IMR-90 (cell line): ENCODE measurements around the gene PLOD3. TPM values are rescaled to one million over a fixed set of nuclear protein-coding genes. Genes with fewer than 3 reads are reported as not detected.

Experiments
- ATAC-seq: fragments of 200-7000 bp; cut with Tn5 transposase; 2 replicates; pipeline ENCODE4 v1.9.1; 2020; ENCODE audit warnings: low read depth, mild to moderate bottlenecking, moderate library complexity
- BruUV-seq: library from RNA; stranded (reverse); fragments of 400-500 nt; replicated peaks from 2 replicates; lab custom pipeline; 2021; lab: Mats Ljungman, UMichigan
- CTCF ChIA-PET: fragments of 300-600 bp; formaldehyde crosslinking; extraction: SDS; loops from one replicate; lab custom pipeline; 2021; ENCODE audit warnings: antibody characterized with exemption; lab: Yijun Ruan, JAX
- POLR2A ChIA-PET: fragments of 300-600 bp; sonication (Branson Sonifier 250); formaldehyde crosslinking; loops from one replicate; lab custom pipeline; 2022; ENCODE audit warnings: antibody characterized with exemption; ENCODE audit not compliant: unreplicated experiment; lab: Charles Lee
- DNase-seq: peaks from one replicate; pipeline ENCODE4 v3.0.0; 2013
- H2AFZ ChIP-seq: replicated peaks from 2 replicates; pipeline ENCODE3; 2013; ENCODE audit warnings: low read length, mild to moderate bottlenecking; ENCODE audit not compliant: poor library complexity
- H2AK5ac ChIP-seq: 2 replicates; pipeline ENCODE4 v1.6.1; 2013; ENCODE audit warnings: low read depth, low read length, inconsistent platforms
- H2AK9ac ChIP-seq: replicated peaks from 2 replicates; pipeline ENCODE3; 2013; ENCODE audit warnings: mild to moderate bottlenecking, low read depth, low read length, moderate library complexity; ENCODE audit not compliant: poor library complexity
- H2BK120ac ChIP-seq: 2 replicates; pipeline ENCODE4 v1.6.1; 2013; ENCODE audit warnings: low read depth, low read length, inconsistent platforms
- H2BK15ac ChIP-seq: 3 replicates; pipeline ENCODE4 v1.6.1; 2013; ENCODE audit warnings: low read depth, low read length, inconsistent platforms
- H2BK20ac ChIP-seq: 2 replicates; pipeline ENCODE4 v1.6.1; 2013; ENCODE audit warnings: low read depth, mild to moderate bottlenecking, inconsistent platforms, low read length, moderate library complexity
- H2BK5ac ChIP-seq: 2 replicates; pipeline ENCODE4 v1.6.1; 2013; ENCODE audit warnings: mild to moderate bottlenecking, low read depth, low read length, inconsistent platforms; ENCODE audit not compliant: poor library complexity, severe bottlenecking
- H3K14ac ChIP-seq: replicated peaks from 2 replicates; pipeline ENCODE4 v1.6.1; 2013; ENCODE audit warnings: low read depth, low read length, inconsistent platforms
- H3K18ac ChIP-seq: 2 replicates; pipeline ENCODE4 v1.6.1; 2013; ENCODE audit warnings: low read depth, low read length, control low read depth
- H3K23ac ChIP-seq: 2 replicates; pipeline ENCODE4 v1.6.1; 2013; ENCODE audit warnings: low read depth, low read length, inconsistent platforms
- H3K27ac ChIP-seq: 2 replicates; pipeline ENCODE4 v1.5.1; 2013; ENCODE audit warnings: mild to moderate bottlenecking, control low read depth, low read length; ENCODE audit not compliant: insufficient read depth
- H3K27me3 ChIP-seq: 2 replicates; pipeline ENCODE4 v1.6.1; 2013; ENCODE audit warnings: low read length; ENCODE audit not compliant: control insufficient read depth, insufficient read depth
- H3K36me3 ChIP-seq: 2 replicates; pipeline ENCODE4 v1.6.1; 2013; ENCODE audit warnings: low read length, mixed read lengths; ENCODE audit not compliant: control insufficient read depth, insufficient read depth
- H3K4ac ChIP-seq: 2 replicates; pipeline ENCODE4 v1.6.1; 2013; ENCODE audit warnings: low read depth, low read length, inconsistent platforms
- H3K4me1 ChIP-seq: 2 replicates; pipeline ENCODE4 v1.6.1; 2013; ENCODE audit warnings: low read length, mixed read lengths; ENCODE audit not compliant: control insufficient read depth, insufficient read depth
- H3K4me2 ChIP-seq: 2 replicates; pipeline ENCODE4 v1.6.1; 2013; ENCODE audit warnings: low read depth, mild to moderate bottlenecking, control low read depth, low read length, moderate library complexity
- H3K4me3 ChIP-seq: 2 replicates; pipeline ENCODE4 v1.5.1; 2013; ENCODE audit warnings: low read depth, mild to moderate bottlenecking, control low read depth, low read length, moderate library complexity; ENCODE audit not compliant: insufficient read depth
- H3K56ac ChIP-seq: 2 replicates; pipeline ENCODE4 v1.6.1; 2013; ENCODE audit warnings: low read length, inconsistent platforms; ENCODE audit not compliant: insufficient read depth; ENCODE audit errors: extremely low read depth
- H3K79me1 ChIP-seq, 2 experiments: 2 replicates each; pipeline ENCODE4 v1.6.1; 2013; ENCODE audit warnings: low read length in 2 of 2, inconsistent platforms in 1 of 2, low read depth in 1 of 2
- H3K9ac ChIP-seq: 2 replicates; pipeline ENCODE4 v1.6.1; 2013; ENCODE audit warnings: low read depth, low read length, control low read depth
- H3K9me1 ChIP-seq: 2 replicates; pipeline ENCODE4 v1.6.1; 2013; ENCODE audit warnings: low read length, inconsistent platforms; ENCODE audit not compliant: insufficient read depth
- H3K9me3 ChIP-seq: 2 replicates; pipeline ENCODE4 v1.6.1; 2013; ENCODE audit warnings: low read length; ENCODE audit not compliant: control insufficient read depth, insufficient read depth
- H4K20me1 ChIP-seq: 2 replicates; pipeline ENCODE4 v1.6.1; 2013; ENCODE audit warnings: low read length, inconsistent platforms; ENCODE audit not compliant: insufficient read depth
- H4K5ac ChIP-seq: 2 replicates; pipeline ENCODE4 v1.6.1; 2013; ENCODE audit warnings: mild to moderate bottlenecking, low read depth, low read length, control low read depth
- H4K8ac ChIP-seq, 2 experiments: 2 replicates each; pipeline ENCODE4 v1.6.1; 2013; ENCODE audit warnings: low read depth in 2 of 2, low read length in 2 of 2, control low read depth in 1 of 2, inconsistent platforms in 1 of 2
- H4K91ac ChIP-seq: 2 replicates; pipeline ENCODE4 v1.6.1; 2013; ENCODE audit warnings: low read depth, low read length, inconsistent platforms; ENCODE audit not compliant: insufficient read depth
- BHLHE40 ChIP-seq: fragments of 150-350 bp; IDR thresholded peaks from 2 replicates; pipeline ENCODE4 v1.6.1; 2016; ENCODE audit warnings: mild to moderate bottlenecking, low read depth, low read length
- CEBPB ChIP-seq: IDR thresholded peaks from 2 replicates; pipeline ENCODE4 v1.6.1; 2012; ENCODE audit warnings: low read depth, low read length, improper control_type of control experiment
- CHD1 ChIP-seq: IDR thresholded peaks from 2 replicates; pipeline ENCODE4 v1.6.1; 2012; ENCODE audit warnings: low read depth, low read length, improper control_type of control experiment
- FOS ChIP-seq: fragments of 150-350 bp; IDR thresholded peaks from 2 replicates; pipeline ENCODE4 v1.6.1; 2016; ENCODE audit warnings: low read depth, low read length
- MAFK ChIP-seq: IDR thresholded peaks from 2 replicates; pipeline ENCODE4 v1.6.1; 2012; ENCODE audit warnings: low read depth, low read length, improper control_type of control experiment
- MAZ ChIP-seq: IDR thresholded peaks from 2 replicates; pipeline ENCODE4 v1.6.1; 2012; ENCODE audit warnings: low read depth, mild to moderate bottlenecking, low read length, improper control_type of control experiment, moderate library complexity, borderline replicate concordance
- MXI1 ChIP-seq: IDR thresholded peaks from 2 replicates; pipeline ENCODE4 v1.6.1; 2012; ENCODE audit warnings: low read depth, mild to moderate bottlenecking, low read length, moderate library complexity, borderline replicate concordance
- NFE2L2 ChIP-seq: fragments of 150-350 bp; IDR thresholded peaks from 2 replicates; pipeline ENCODE4 v1.6.1; 2016; ENCODE audit warnings: low read depth, mild to moderate bottlenecking, low read length
- POLR2A ChIP-seq: IDR thresholded peaks from 2 replicates; pipeline ENCODE4 v1.6.1; 2012; ENCODE audit warnings: mild to moderate bottlenecking, low read depth, low read length
- RAD21 ChIP-seq: IDR thresholded peaks from 2 replicates; pipeline ENCODE4 v1.6.1; 2012; ENCODE audit warnings: low read length, improper control_type of control experiment
- RCOR1 ChIP-seq: IDR thresholded peaks from 2 replicates; pipeline ENCODE4 v1.6.1; 2012; ENCODE audit warnings: mild to moderate bottlenecking, low read length, improper control_type of control experiment; ENCODE audit not compliant: insufficient replicate concordance
- RFX5 ChIP-seq: IDR thresholded peaks from 2 replicates; pipeline ENCODE4 v1.8.0; 2012; ENCODE audit warnings: low read depth, mild to moderate bottlenecking, low read length, moderate library complexity
- SMC3 ChIP-seq: fragments of 150-350 bp; IDR thresholded peaks from 2 replicates; pipeline ENCODE4 v1.6.1; 2016; ENCODE audit warnings: low read depth, mild to moderate bottlenecking, antibody characterized with exemption, low read length, moderate library complexity
- WGBS, 2 experiments: methylation state at CpG; one replicate each; pipeline versions ENCODE4 v1.1.5 to v1.1.7; 2013; ENCODE audit warnings: missing lambda C conversion rate in 2 of 2; ENCODE audit not compliant: insufficient read length in 1 of 2; ENCODE audit errors: extremely low coverage in 2 of 2; 5-methylcytosine and 5-hydroxymethylcytosine counted together
- dilution Hi-C: fragments of 300-500 bp; cut with HindIII; formaldehyde crosslinking; loops from one replicate; pipeline ENCODE4 v1.14.3; 2018; ENCODE audit warnings: low sequenced_read_pairs; ENCODE audit not compliant: unreplicated experiment
- in situ Hi-C: fragments of 300-500 bp; cut with MboI; formaldehyde crosslinking; loops from 3 replicates; pipeline ENCODE4 v1.14.3; 2019; ENCODE audit warnings: low sequenced_read_pairs, inconsistent platforms, mixed read lengths
- intact Hi-C: fragments of 100-400 bp; cut with micrococcal nuclease; formaldehyde crosslinking; loops from 2 replicates; pipeline ENCODE4 v1.10.0; 2022
- polyA plus RNA-seq, 3 experiments: library from polyadenylated mRNA; depleted of rRNA; stranded (reverse); fragments of >200 nt; gene quantifications; 2 replicates each; pipeline ENCODE4 v1.2.3, GENCODE V29; 2012; ENCODE audit warnings: low replicate concordance in 1 of 3
- total RNA-seq: library from RNA; depleted of rRNA; stranded (reverse); fragments of >200 nt; gene quantifications from 2 replicates; pipeline ENCODE4 v1.2.3, GENCODE V29; 2012
- TF ChIP-seq, protein P1 (sequence below): fragments of 150-350 bp; IDR thresholded peaks from 2 replicates; pipeline ENCODE4 v1.6.1; 2016; ENCODE audit warnings: low read depth, mild to moderate bottlenecking, low read length, moderate library complexity, borderline replicate concordance
- TF ChIP-seq, protein P2 (sequence below): fragments of 150-350 bp; IDR thresholded peaks from 2 replicates; pipeline ENCODE4 v1.6.1; 2017; ENCODE audit warnings: mild to moderate bottlenecking, antibody characterized with exemption, low read length, low read depth

PLOD3 gene
- total and polyA plus RNA-seq, 2 of the 4 experiments (the other 2 are of a cell fraction) = 21.7 to 159 TPM

DNA sequence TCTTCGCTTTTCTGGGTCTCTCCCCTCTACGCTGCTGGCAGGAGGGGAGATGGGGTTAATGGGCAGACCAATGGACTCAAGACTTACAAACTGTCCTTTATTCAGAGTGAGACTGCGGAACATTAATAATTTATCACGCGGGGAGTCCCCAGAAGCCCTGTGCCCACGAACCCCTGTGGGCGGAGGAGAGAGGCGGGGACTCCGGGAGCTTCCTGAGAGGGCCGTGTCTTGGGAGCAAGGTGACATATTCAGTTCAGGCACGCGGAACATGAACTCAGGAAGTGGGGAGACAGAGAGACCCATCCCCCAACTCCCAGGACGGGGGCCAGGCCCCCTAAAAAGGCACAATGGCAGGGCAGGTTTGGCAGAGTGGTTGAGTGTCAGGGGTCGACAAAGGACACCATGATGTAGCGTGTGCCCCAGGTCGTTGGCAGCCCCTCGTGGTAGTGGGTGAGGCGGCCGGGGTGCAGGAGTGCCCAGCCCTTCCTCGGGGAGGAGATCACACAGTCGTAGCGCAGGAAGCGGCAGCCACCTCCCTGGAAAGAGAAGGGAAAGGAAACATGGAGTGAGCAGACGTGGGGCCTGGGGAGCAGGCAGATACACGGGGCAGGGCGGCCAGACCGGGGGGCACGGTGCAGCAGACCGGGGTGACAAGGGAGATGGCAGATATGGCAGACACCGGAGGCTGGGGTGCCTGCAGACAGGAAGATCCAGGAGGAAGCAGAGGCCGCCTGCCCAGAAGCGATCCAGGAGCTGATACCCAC lies 11.3 kb downstream of the PLOD3 start:
- CTCF ChIA-PET = no interaction called here
- dilution Hi-C loops (no loop called here), intact Hi-C loops (no loop called here), in situ Hi-C loops (no loop called here)
- POLR2A ChIA-PET = no interaction called here
- WGBS, 2 experiments = 93% methylated on average over 21 of the region's 32 CpGs; no CpG with 5 or more reads in 1 of the 2 experiments
- no peak overlapping the region for H4K8ac ChIP-seq
- H2BK20ac ChIP-seq = no peak overlapping the region
- no peak overlapping the region for H2AK5ac ChIP-seq
- peak overlapping the region; percentile 78 for H2AK9ac ChIP-seq
- H4K5ac ChIP-seq = no peak overlapping the region
- no peak overlapping the region for H4K91ac ChIP-seq
- no peak overlapping the region for H2BK15ac ChIP-seq
- no peak for ATAC-seq
- no peak overlapping the region for H3K56ac ChIP-seq
- H3K27me3 ChIP-seq = peaks cover 25% of the 10 kb centered on the region
- H3K4ac ChIP-seq = no peak overlapping the region
- TF ChIP-seq POLR2A = no peak
- no peak for TF ChIP-seq MXI1
- no peak for TF ChIP-seq SMC3
- no peak for TF ChIP-seq NFE2L2
- no peak for TF ChIP-seq FOS
- TF ChIP-seq CEBPB = no peak
- no peak for TF ChIP-seq MAFK
- TF ChIP-seq, protein P1, sequence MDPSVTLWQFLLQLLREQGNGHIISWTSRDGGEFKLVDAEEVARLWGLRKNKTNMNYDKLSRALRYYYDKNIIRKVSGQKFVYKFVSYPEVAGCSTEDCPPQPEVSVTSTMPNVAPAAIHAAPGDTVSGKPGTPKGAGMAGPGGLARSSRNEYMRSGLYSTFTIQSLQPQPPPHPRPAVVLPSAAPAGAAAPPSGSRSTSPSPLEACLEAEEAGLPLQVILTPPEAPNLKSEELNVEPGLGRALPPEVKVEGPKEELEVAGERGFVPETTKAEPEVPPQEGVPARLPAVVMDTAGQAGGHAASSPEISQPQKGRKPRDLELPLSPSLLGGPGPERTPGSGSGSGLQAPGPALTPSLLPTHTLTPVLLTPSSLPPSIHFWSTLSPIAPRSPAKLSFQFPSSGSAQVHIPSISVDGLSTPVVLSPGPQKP = no peak
- TF ChIP-seq RFX5 = no peak
- TF ChIP-seq BHLHE40 = no peak
- TF ChIP-seq MAZ = no peak
- no peak for TF ChIP-seq RCOR1
- no peak for TF ChIP-seq RAD21
- no peak for TF ChIP-seq CHD1
- TF ChIP-seq, protein P2, sequence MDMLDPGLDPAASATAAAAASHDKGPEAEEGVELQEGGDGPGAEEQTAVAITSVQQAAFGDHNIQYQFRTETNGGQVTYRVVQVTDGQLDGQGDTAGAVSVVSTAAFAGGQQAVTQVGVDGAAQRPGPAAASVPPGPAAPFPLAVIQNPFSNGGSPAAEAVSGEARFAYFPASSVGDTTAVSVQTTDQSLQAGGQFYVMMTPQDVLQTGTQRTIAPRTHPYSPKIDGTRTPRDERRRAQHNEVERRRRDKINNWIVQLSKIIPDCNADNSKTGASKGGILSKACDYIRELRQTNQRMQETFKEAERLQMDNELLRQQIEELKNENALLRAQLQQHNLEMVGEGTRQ = no peak
- no peak overlapping the region for H3K18ac ChIP-seq
- no peak overlapping the region for H3K4me3 ChIP-seq
- no peak overlapping the region for H3K4me2 ChIP-seq
- H3K27ac ChIP-seq = no peak overlapping the region
- no peaks in the 10 kb centered on the region for H3K79me1 ChIP-seq
- H3K14ac ChIP-seq = no peak overlapping the region
- H3K36me3 ChIP-seq = peaks cover 34% of the 10 kb centered on the region
- no TSS peak for BruUV-seq
- no peak for DNase-seq
- H3K23ac ChIP-seq = no peak overlapping the region
- no peak overlapping the region for H2BK5ac ChIP-seq
- H3K4me1 ChIP-seq = no peaks in the 10 kb centered on the region
- no peak overlapping the region for H2AFZ ChIP-seq
- H2BK120ac ChIP-seq = no peak overlapping the region
- no peaks in the 10 kb centered on the region for H4K20me1 ChIP-seq
- H3K9me3 ChIP-seq = no peaks in the 10 kb centered on the region
- no peaks in the 10 kb centered on the region for H3K9me1 ChIP-seq
- H3K9ac ChIP-seq = no peak overlapping the region
